ENCODE data around the gene TLX1.

GRCh38 chr10:101089520-101090299 is 41.4 kb upstream of the TLX1 start:
- no peak for TF ChIP-seq CTCF (conservative IDR thresholded peaks at IDR 0.05)
- no peak for TF ChIP-seq EZH2 (IDR thresholded peaks at IDR 0.05; ENCODE audit: low read depth)
